ENCODE data around the gene IRX6.

DNA sequence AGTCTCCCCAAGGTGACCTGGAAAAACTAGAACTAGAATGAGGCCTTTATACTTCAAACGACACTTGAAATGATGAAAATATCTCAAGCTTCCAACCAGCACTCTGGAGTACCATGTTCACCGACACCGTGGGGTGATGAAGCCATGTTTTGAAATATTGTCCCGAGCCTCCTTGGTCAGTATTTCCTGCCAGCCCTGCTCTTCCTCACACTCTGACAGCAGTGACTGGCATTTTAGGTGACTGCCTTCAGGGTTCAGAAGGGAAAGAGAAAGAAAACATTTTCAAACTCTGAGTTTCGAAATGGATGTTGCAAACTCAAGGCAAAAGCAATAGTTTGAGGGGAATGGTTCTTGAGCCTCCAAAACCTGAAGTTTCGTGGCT is 39.3 kb upstream of the IRX6 start:
- TF ChIP-seq CTCF (optimal IDR thresholded peaks at IDR 0.05 in 1 of 3, IDR thresholded peaks at IDR 0.05 in 1 of 3, conservative IDR thresholded peaks at IDR 0.05 in 1 of 3; ENCODE audit: extremely low read depth in 1 of 3, insufficient read depth in 2 of 3, low read length in 3 of 3) (no peak), EZH2 (IDR thresholded peaks at IDR 0.05; ENCODE audit: low read length) (no peak)

Measured in keratinocyte (primary cell).